Measurements from ENCODE around the gene GJA9. TPM values are rescaled to one million over a fixed set of nuclear protein-coding genes. Genes with fewer than 3 reads are reported as not detected.

Gene GJA9
- total RNA-seq, 1 donor from 2014 or later, result 0.26 TPM

DNA sequence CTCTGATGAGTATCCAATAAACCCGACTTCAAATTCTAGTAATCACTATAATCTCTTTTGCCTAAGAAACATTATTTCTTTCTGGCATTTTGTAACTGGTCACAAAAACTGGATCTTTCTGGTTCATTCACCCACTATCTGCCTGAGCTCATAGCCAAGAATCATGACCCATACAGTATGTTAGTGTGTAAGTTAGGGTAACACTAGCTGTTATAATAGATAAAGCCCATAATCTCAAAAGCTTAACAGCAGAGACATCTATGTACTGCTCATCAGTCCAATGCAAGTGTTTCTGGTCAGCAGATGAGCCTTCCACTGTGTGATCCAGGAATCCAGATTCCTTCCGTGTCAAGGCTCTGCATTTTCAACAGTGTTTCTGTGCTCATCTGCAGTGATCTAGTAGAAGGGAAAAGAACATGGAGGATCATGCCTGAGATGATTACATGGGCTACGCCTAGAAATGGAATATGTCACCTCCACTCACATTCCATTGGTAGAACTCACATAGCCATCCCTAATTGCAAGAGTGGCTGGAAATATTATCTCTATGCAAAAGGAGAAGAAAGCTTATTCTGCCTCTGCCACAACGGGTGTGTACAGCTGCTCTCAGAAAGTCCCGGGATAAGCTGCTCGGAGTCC lies 49.5 kb downstream of the GJA9 start:
- DNase-seq (ENCODE audit: low spot score), result no peak

DNA sequence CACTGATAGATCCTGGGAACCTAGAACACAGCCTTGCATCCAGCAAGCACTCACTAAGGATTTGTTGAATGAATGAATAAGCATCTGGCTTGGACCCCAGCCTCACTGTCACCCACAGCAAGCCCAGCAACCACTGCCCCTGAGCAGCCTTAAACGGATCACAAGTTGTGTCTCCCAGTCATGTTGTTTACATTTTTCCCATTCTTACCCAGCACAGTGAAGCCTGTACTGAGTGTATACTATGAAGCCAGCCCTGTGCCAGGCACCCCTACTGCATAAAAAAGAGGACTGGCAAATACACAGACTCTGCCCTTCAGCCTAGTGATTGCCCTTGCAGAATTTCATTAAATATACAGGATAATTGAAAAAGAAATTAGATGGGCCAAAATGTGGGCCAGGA lies 52.0 kb downstream of the GJA9 start:
- DNase-seq (ENCODE audit: low spot score), result no peak

DNA sequence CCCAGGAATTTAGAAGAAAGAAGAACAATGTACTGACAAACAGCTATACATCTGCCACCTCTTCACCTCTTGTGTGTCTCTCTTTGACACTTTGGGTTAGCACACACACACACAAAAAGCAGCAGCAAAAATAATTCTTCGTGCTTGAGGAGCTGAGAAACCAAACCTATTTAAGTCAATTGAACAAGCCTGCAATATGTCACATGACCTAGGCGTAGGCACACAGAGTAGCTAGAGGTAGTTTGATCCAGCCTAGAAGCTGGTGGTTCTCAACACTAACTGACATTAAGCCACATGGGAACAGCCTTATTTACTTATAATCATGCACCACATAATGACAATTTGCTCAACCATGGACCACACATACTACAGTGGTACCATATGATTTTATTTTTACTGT lies 54.1 kb downstream of the GJA9 start:
- no peak for DNase-seq (ENCODE audit: low spot score)

DNA sequence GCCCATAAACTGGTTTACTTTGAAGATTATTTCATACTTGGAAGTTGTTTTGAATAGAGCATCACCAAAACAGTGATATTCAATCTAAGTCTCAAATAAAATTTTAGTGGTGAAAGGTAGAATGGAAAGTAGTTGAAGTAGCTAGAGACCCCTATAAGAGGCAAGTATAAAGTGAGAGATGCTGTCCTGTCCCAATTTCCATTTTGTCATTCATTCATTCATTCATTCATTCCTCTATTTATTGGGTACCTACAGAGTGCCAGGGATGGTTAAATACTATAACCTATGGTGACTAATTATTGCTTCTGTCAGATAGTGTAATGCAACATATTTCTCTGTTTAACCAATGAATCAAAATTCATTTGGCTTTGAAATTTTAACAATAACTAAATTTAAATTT lies 54.5 kb downstream of the GJA9 start:
- DNase-seq (ENCODE audit: low spot score), result no peak

DNA sequence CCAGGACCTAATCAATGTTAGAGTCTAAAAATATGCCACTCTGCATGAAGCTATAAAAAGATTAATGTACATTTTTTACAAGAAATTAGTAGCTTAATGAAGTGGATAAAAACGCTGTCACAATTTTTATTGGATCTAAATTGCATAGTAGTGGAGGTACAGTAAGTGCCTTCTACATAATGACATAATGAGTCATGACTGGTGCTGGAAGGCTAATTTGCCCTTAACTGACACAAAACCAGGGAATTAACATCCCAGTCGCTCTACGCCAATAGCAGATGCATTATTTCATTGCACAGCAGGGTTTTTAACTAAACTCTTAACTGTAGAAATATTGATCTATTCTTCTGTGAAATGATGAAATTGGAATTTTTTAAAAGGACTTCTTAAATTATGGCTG lies 55.1 kb downstream of the GJA9 start:
- no peak for DNase-seq (ENCODE audit: low spot score)

Other genes with a start within 250 kb of the GJA9 start
- gene RRAGC, start 21.8 kb downstream of the GJA9 start, total RNA-seq, result 21.0 TPM
- 21.4 TPM for gene MYCBP, start 8.2 kb downstream of the GJA9 start, total RNA-seq
- 5.6 TPM for gene RHBDL2, start 60.2 kb upstream of the GJA9 start, total RNA-seq
- gene AKIRIN1, start 109.7 kb upstream of the GJA9 start, total RNA-seq, result 59.3 TPM
- gene NDUFS5, start 144.8 kb upstream of the GJA9 start, total RNA-seq, result 168 TPM

Measured in mucosa of gallbladder (tissue), 1 donor.